Gastroesophageal sphincter (tissue), 4 donors: ENCODE results near the gene PTPRK. TPM values are rescaled to one million over a fixed set of nuclear protein-coding genes. Genes with fewer than 3 reads are reported as not detected.

Experiments
- ATAC-seq: fragments of 150-250 bp; one replicate; pipeline ENCODE4 v1.9.1; 2016; ENCODE audit warnings: mild to moderate bottlenecking, moderate library complexity
- H3K27ac ChIP-seq, 4 donors: fragments of 200-600 bp; sonication (generic) in 3 of 4; 1 replicate in 3 of 4; 2 replicates in 1 of 4; pipeline ENCODE4 v1.5.1; 2016 to 2019
- H3K27me3 ChIP-seq: fragments of 200-600 bp; sonication (generic); one replicate; pipeline ENCODE4 v1.5.1; 2019
- H3K36me3 ChIP-seq, 2 donors: fragments of 200-600 bp; sonication (generic); one replicate each; pipeline ENCODE4 v1.5.1; 2019; ENCODE audit warnings: control low read depth in 1 of 2
- H3K4me1 ChIP-seq, 3 donors: fragments of 200-600 bp; sonication (generic); 1 replicate in 2 of 3; 2 replicates in 1 of 3; pipeline ENCODE4 v1.5.1; 2016 to 2019; ENCODE audit warnings: control low read depth in 2 of 3
- H3K4me3 ChIP-seq, 2 donors: fragments of 200-600 bp; sonication (generic); one replicate each; pipeline ENCODE4 v1.5.1; 2019; ENCODE audit warnings: mild to moderate bottlenecking in 1 of 2, moderate library complexity in 1 of 2
- H3K9me3 ChIP-seq, 3 donors: fragments of 200-600 bp; sonication (generic); one replicate each; pipeline ENCODE4 v1.5.1; 2017 to 2019; ENCODE audit warnings: control low read depth in 2 of 3
- EP300 ChIP-seq: sonication (generic); formaldehyde crosslinking; IDR thresholded peaks from one replicate; pipeline ENCODE4 v1.6.1; 2017; ENCODE audit warnings: antibody characterized with exemption, mild to moderate bottlenecking
- POLR2A ChIP-seq, 2 donors: fragments of 450-650 bp; IDR thresholded peaks; one replicate each; pipeline ENCODE4 v1.6.1; 2017; ENCODE audit warnings: antibody characterized with exemption in 2 of 2, mild to moderate bottlenecking in 2 of 2, moderate library complexity in 1 of 2
- POLR2AphosphoS5 ChIP-seq: sonication (generic); formaldehyde crosslinking; IDR thresholded peaks from one replicate; pipeline ENCODE4 v1.6.1; 2017; ENCODE audit warnings: antibody characterized with exemption
- WGBS, 2 donors: methylation state at CpG; one replicate each; pipeline ENCODE4 v1.1.5; 2018; ENCODE audit warnings: low coverage in 1 of 2; 5-methylcytosine and 5-hydroxymethylcytosine counted together
- total RNA-seq, 4 donors: library from RNA; depleted of rRNA; stranded (reverse); fragments of >200 nt; gene quantifications; one replicate each; pipeline ENCODE4 v1.1.0, GENCODE V29; 2016
- TF ChIP-seq, protein P1 (sequence below), 4 experiments: fragments of 200-600 bp in 2 of 4; fragments of 450-650 bp in 2 of 4; sonication (generic) in 1 of 4; IDR thresholded peaks; one replicate each; pipeline ENCODE4 v1.5.1; 2017 to 2019; ENCODE audit warnings: antibody characterized with exemption in 4 of 4, mild to moderate bottlenecking in 2 of 4, moderate library complexity in 2 of 4

Gene PTPRK
- total RNA-seq, 4 donors from 2014 or later = 42.0 to 47.6 (median 45.8) TPM

DNA sequence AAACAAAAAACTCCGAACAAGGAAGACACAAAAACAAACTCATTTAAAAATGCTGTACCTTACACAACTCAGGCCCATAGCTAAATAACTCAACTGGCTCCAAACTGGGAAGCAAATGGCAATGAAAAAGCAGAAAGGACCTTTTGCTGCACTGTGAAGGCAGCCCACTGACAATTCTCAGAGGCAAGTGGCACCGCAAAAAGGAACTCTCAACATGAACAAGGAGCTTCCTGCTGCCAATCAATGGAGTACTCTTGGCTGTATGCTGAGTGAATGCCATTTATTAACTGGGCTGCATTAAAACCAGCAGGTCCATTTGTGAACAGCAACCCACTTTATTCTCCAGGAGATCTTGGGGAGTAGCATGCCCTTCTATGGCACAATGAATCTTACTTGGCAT lies 209.9 kb downstream of the PTPRK start:
- TF ChIP-seq, protein P1, sequence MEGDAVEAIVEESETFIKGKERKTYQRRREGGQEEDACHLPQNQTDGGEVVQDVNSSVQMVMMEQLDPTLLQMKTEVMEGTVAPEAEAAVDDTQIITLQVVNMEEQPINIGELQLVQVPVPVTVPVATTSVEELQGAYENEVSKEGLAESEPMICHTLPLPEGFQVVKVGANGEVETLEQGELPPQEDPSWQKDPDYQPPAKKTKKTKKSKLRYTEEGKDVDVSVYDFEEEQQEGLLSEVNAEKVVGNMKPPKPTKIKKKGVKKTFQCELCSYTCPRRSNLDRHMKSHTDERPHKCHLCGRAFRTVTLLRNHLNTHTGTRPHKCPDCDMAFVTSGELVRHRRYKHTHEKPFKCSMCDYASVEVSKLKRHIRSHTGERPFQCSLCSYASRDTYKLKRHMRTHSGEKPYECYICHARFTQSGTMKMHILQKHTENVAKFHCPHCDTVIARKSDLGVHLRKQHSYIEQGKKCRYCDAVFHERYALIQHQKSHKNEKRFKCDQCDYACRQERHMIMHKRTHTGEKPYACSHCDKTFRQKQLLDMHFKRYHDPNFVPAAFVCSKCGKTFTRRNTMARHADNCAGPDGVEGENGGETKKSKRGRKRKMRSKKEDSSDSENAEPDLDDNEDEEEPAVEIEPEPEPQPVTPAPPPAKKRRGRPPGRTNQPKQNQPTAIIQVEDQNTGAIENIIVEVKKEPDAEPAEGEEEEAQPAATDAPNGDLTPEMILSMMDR (IDR thresholded peaks at IDR 0.05) = no peak
- TF ChIP-seq EP300 (no peak), POLR2AphosphoS5 (no peak), POLR2A (IDR thresholded peaks at IDR 0.05) (no peak)
- Histone ChIP-seq H3K36me3 (no peaks in the 10 kb centered on the region), H3K27ac (no peak overlapping the region), H3K9me3 (no peaks in the 10 kb centered on the region), H3K4me3 (no peak overlapping the region), H3K4me1 (no peaks in the 10 kb centered on the region), H3K27me3 (no peaks in the 10 kb centered on the region)
- no peak for ATAC-seq
- 90 to 100% methylated on average over 2 of the region's 2 CpGs for whole genome bisulfite sequencing, 2 donors

- Histone ChIP-seq H3K27me3 (no peaks in the 10 kb centered on the region), H3K9me3 (no peaks in the 10 kb centered on the region), H3K27ac (no peak overlapping the region), H3K4me3 (no peak overlapping the region), H3K36me3 (no peaks in the 10 kb centered on the region), H3K4me1 (peaks cover 0 to 6% (median 3%) of the 10 kb centered on the region in 3 donors)
- ATAC-seq = no peak
- TF ChIP-seq POLR2AphosphoS5 (no peak), EP300 (no peak), POLR2A (IDR thresholded peaks at IDR 0.05) (no peak)
- TF ChIP-seq, protein P1 (IDR thresholded peaks at IDR 0.05) = no peak
These were observed 212.7 kb downstream of the PTPRK start for GRCh38 chr6:128307671-128308070.

DNA sequence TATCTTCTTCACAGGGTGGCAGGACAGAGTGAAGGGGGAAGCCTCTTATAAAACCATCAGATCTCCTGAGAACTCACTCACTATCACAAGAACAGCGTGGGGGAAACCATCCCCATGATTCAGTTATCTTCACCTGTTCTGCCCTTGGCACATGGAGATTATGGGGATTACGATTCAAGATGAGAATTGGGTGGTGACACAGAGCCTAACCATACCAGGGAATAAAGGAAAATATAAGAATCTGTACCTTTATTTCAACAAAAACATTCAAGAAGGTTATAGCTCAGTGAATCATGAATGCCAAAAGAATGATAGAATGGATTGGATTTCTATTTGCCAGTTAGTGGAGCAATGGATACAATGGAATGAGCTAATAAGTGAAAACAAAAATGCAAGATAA lies 214.4 kb downstream of the PTPRK start:
- no peak for ATAC-seq
- Histone ChIP-seq H3K36me3 (no peaks in the 10 kb centered on the region), H3K4me3 (no peak overlapping the region), H3K4me1 (peaks cover 0 to 7% (median 3%) of the 10 kb centered on the region in 3 donors), H3K27ac (no peak overlapping the region), H3K9me3 (no peaks in the 10 kb centered on the region), H3K27me3 (no peaks in the 10 kb centered on the region)
- TF ChIP-seq, protein P1 (IDR thresholded peaks at IDR 0.05) = no peak
- TF ChIP-seq POLR2AphosphoS5 = no peak
- TF ChIP-seq EP300 = no peak
- TF ChIP-seq POLR2A (IDR thresholded peaks at IDR 0.05) = no peak
- 92% methylated on average over 2 of the region's 2 CpGs; no CpG with 5 or more reads in 1 of the 2 donors for WGBS, 2 donors

GRCh38 chr6:128305228-128305627 lies 215.2 kb downstream of the PTPRK start:
- Histone ChIP-seq H3K4me1 (peaks cover 0 to 11% (median 3%) of the 10 kb centered on the region in 3 donors), H3K27me3 (no peaks in the 10 kb centered on the region), H3K9me3 (no peaks in the 10 kb centered on the region), H3K36me3 (no peaks in the 10 kb centered on the region), H3K4me3 (no peak overlapping the region), H3K27ac (no peak overlapping the region)
- 29 to 53% methylated on average over 1 of the region's 1 CpG for WGBS, 2 donors
- ATAC-seq = no peak
- TF ChIP-seq POLR2AphosphoS5 = no peak
- no peak for TF ChIP-seq POLR2A (IDR thresholded peaks at IDR 0.05)
- TF ChIP-seq EP300 = no peak
- TF ChIP-seq, protein P1 (IDR thresholded peaks at IDR 0.05) = no peak

GRCh38 chr6:128303870-128304269 lies 216.5 kb downstream of the PTPRK start:
- no peaks in the 10 kb centered on the region for H3K9me3 ChIP-seq
- TF ChIP-seq POLR2A (IDR thresholded peaks at IDR 0.05) (no peak), EP300 (no peak), POLR2AphosphoS5 (no peak)
- TF ChIP-seq, protein P1 (IDR thresholded peaks at IDR 0.05) = no peak
- peaks cover 0 to 11% (median 3%) of the 10 kb centered on the region in 3 donors for H3K4me1 ChIP-seq
- no peak overlapping the region for H3K4me3 ChIP-seq
- no peaks in the 10 kb centered on the region for H3K27me3 ChIP-seq
- H3K27ac ChIP-seq = no peak overlapping the region
- no peak for ATAC-seq
- H3K36me3 ChIP-seq = no peaks in the 10 kb centered on the region
- 82 to 84% methylated on average over 2 of the region's 2 CpGs for WGBS, 2 donors
